ENCODE data around the gene ABI1. TPM values are rescaled to one million over a fixed set of nuclear protein-coding genes. Genes with fewer than 3 reads are reported as not detected.
A peak's percentile ranks its signal among the peaks of the same experiment; 100 is the strongest.

ABI1 gene
- polyA plus RNA-seq, 1 donor from 2014 or later = 50.4 TPM

DNA sequence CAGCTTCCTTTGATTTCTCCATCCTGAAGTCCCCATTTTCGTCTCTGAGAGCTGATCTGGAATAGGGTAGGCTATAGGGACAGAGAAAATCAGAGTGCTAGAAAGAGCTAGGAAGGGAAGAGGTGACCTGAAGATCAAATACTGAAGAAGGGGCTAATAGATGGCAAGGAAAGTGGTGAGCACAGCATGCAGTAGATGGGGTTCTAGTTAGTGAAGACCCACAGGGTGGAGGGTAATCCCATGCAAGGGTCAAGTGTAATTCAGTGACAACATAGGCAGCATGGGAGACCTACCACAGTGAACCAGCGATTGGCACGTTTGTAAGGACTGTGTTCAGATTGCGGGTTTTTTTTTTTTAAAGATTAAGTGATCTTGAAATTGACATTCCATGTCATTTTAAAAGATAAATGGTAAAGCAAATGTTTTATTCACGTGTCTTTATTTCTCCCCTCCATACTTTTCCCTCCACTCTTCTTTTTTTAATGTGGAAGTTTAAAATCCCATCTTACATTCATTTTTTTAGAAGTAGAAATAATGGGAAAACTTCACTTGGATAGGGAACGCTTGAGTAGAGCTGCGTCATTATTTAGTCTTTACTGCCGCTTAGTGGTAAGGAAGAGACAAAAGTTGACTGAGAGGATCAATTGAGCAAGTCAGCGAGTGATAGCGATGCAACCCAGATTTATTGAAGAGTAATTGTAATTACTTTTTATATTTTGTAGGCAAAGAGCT is 21.0 kb upstream of the ABI1 start:
- H2AFZ ChIP-seq (ENCODE audit: low read depth, low read length) = no peak overlapping the region
- no peaks in the 10 kb centered on the region for H3K79me2 ChIP-seq (replicated peaks; ENCODE audit: insufficient read depth, low read length)
- H3K27me3 ChIP-seq (ENCODE audit: insufficient read depth, low read depth, low read length) = no peaks in the 10 kb centered on the region
- H3K4me2 ChIP-seq (ENCODE audit: low read length) = no peak overlapping the region
- H3F3A ChIP-seq (ENCODE audit: insufficient read depth, low read length, poor library complexity, severe bottlenecking) = no peaks in the 10 kb centered on the region
- no peak overlapping the region for H3K4me3 ChIP-seq (ENCODE audit: low read length)
- no peak overlapping the region for H3K27ac ChIP-seq (ENCODE audit: low read length)
- H4K20me1 ChIP-seq (ENCODE audit: insufficient read depth) = no peaks in the 10 kb centered on the region
- H3K9ac ChIP-seq (ENCODE audit: low read length) = no peak overlapping the region
- TF ChIP-seq EP300 (conservative IDR thresholded peaks at IDR 0.05; ENCODE audit: poor library complexity, severe bottlenecking) (no peak), MXI1 (conservative IDR thresholded peaks at IDR 0.05; ENCODE audit: poor library complexity, severe bottlenecking) (no peak), SMC3 (conservative IDR thresholded peaks at IDR 0.05; ENCODE audit: poor library complexity) (peak; percentile 82), RAD21 (conservative IDR thresholded peaks at IDR 0.05) (peak; percentile 87), EZH2 (IDR thresholded peaks at IDR 0.05; ENCODE audit: borderline replicate concordance, insufficient read depth, low read length, poor library complexity, severe bottlenecking) (no peak)
- TF ChIP-seq, protein P1, sequence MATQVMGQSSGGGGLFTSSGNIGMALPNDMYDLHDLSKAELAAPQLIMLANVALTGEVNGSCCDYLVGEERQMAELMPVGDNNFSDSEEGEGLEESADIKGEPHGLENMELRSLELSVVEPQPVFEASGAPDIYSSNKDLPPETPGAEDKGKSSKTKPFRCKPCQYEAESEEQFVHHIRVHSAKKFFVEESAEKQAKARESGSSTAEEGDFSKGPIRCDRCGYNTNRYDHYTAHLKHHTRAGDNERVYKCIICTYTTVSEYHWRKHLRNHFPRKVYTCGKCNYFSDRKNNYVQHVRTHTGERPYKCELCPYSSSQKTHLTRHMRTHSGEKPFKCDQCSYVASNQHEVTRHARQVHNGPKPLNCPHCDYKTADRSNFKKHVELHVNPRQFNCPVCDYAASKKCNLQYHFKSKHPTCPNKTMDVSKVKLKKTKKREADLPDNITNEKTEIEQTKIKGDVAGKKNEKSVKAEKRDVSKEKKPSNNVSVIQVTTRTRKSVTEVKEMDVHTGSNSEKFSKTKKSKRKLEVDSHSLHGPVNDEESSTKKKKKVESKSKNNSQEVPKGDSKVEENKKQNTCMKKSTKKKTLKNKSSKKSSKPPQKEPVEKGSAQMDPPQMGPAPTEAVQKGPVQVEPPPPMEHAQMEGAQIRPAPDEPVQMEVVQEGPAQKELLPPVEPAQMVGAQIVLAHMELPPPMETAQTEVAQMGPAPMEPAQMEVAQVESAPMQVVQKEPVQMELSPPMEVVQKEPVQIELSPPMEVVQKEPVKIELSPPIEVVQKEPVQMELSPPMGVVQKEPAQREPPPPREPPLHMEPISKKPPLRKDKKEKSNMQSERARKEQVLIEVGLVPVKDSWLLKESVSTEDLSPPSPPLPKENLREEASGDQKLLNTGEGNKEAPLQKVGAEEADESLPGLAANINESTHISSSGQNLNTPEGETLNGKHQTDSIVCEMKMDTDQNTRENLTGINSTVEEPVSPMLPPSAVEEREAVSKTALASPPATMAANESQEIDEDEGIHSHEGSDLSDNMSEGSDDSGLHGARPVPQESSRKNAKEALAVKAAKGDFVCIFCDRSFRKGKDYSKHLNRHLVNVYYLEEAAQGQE (IDR thresholded peaks at IDR 0.05; ENCODE audit: borderline replicate concordance) = no peak
- TF ChIP-seq, protein P2, sequence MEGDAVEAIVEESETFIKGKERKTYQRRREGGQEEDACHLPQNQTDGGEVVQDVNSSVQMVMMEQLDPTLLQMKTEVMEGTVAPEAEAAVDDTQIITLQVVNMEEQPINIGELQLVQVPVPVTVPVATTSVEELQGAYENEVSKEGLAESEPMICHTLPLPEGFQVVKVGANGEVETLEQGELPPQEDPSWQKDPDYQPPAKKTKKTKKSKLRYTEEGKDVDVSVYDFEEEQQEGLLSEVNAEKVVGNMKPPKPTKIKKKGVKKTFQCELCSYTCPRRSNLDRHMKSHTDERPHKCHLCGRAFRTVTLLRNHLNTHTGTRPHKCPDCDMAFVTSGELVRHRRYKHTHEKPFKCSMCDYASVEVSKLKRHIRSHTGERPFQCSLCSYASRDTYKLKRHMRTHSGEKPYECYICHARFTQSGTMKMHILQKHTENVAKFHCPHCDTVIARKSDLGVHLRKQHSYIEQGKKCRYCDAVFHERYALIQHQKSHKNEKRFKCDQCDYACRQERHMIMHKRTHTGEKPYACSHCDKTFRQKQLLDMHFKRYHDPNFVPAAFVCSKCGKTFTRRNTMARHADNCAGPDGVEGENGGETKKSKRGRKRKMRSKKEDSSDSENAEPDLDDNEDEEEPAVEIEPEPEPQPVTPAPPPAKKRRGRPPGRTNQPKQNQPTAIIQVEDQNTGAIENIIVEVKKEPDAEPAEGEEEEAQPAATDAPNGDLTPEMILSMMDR (IDR thresholded peaks at IDR 0.05; ENCODE audit: poor library complexity, severe bottlenecking) = peak; percentile 86
- no peaks in the 10 kb centered on the region for H3K9me2 ChIP-seq (ENCODE audit: insufficient read depth, low read length)
- H3K9me3 ChIP-seq (ENCODE audit: low read length) = no peaks in the 10 kb centered on the region
- no peaks in the 10 kb centered on the region for H3K36me3 ChIP-seq (ENCODE audit: insufficient read depth, low read length)

DNA sequence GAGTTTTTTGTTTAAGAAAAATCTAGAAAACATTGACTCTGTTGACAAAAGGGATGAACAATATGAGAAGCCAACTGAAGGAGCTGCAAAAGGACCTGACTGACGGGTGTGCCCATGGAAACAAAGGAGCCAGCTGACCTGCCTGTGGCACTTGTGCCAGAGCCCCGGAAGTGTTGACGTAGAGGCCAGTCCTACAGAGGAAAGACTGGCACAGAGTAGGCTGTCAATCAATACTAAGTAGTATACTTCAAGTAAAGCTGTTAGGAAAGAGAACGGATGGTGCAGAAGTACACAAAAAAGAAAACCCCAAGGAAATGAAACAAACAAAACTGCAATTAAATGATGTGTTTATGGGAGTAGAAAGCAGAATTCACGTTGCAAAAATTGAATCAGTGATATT is 19.0 kb upstream of the ABI1 start:
- Histone ChIP-seq H3K4me3 (ENCODE audit: low read length) (no peak overlapping the region), H3K36me3 (ENCODE audit: insufficient read depth, low read length) (no peaks in the 10 kb centered on the region), H2AFZ (ENCODE audit: low read depth, low read length) (no peak overlapping the region), H3K27ac (ENCODE audit: low read length) (no peak overlapping the region), H3K9me3 (ENCODE audit: low read length) (no peaks in the 10 kb centered on the region), H3F3A (ENCODE audit: insufficient read depth, low read length, poor library complexity, severe bottlenecking) (no peaks in the 10 kb centered on the region), H3K79me2 (replicated peaks; ENCODE audit: insufficient read depth, low read length) (no peaks in the 10 kb centered on the region), H4K20me1 (ENCODE audit: insufficient read depth) (no peaks in the 10 kb centered on the region), H3K4me2 (ENCODE audit: low read length) (no peak overlapping the region), H3K9ac (ENCODE audit: low read length) (no peak overlapping the region), H3K9me2 (ENCODE audit: insufficient read depth, low read length) (no peaks in the 10 kb centered on the region), H3K27me3 (ENCODE audit: insufficient read depth, low read depth, low read length) (no peaks in the 10 kb centered on the region)
- TF ChIP-seq EZH2 (IDR thresholded peaks at IDR 0.05; ENCODE audit: borderline replicate concordance, insufficient read depth, low read length, poor library complexity, severe bottlenecking) (no peak), SMC3 (conservative IDR thresholded peaks at IDR 0.05; ENCODE audit: poor library complexity) (no peak), POLR2AphosphoS5 (IDR thresholded peaks at IDR 0.05) (no peak), TAF1 (IDR thresholded peaks at IDR 0.05; ENCODE audit: low read depth) (no peak), EP300 (conservative IDR thresholded peaks at IDR 0.05; ENCODE audit: poor library complexity, severe bottlenecking) (no peak), MXI1 (conservative IDR thresholded peaks at IDR 0.05; ENCODE audit: poor library complexity, severe bottlenecking) (no peak), RAD21 (conservative IDR thresholded peaks at IDR 0.05) (no peak)
- TF ChIP-seq, protein P2 (IDR thresholded peaks at IDR 0.05; ENCODE audit: poor library complexity, severe bottlenecking) = no peak
- TF ChIP-seq, protein P1 (IDR thresholded peaks at IDR 0.05; ENCODE audit: borderline replicate concordance) = no peak
